GM19328 (cell line): ENCODE data around the gene MUC5B.

ENCODE experiments used
- ATAC-seq: cut with Tn5 transposase; IDR thresholded peaks from one replicate; pipeline ENCODE4 v1.9.1; 2021; ENCODE audit warnings: mild to moderate bottlenecking, moderate library complexity; ENCODE audit not compliant: unreplicated experiment

The MUC5B gene

DNA sequence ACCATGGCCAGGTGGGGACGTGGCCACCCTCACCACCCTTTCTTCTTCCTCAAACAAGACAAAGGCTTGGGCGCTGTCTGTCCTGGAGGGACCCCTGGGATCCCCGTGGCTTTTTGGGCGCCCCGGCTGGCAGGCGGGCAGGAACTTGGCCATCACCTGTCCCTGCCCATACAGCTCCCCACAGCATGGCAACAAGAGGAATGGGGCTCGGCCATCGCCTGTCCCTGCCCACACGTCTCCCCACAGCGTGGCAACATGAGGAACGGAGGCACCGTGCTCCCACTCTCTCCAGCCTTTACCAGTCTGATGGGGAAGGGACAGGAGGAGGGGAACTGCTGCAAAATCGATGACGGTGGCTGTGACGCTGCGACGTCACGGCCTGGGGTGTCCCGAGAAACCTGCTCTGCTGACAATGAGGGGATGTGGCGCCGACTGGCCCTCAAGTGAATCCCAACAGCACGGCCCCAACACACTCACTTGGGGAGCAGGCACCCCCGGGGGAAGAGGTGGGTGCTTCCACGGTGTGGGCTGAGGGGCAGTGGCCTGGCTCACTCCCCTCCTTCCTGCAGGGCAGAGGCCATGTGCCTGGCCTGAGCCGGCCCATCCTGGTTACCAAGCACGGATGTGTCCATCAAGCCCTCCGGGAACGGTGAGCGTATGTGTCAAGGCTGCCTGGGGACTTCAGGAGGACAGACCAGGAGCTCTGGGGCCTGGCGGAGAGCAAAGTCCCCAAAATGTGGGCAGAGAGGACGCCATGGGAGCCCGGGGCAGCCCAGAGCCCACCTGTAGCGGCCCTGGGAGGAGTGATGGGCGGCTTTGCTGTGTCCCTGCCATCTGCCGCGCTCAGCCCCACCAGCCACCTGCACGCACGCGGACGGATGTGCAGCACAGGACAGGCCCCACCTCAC lies 56.2 kb downstream of the MUC5B start:
- no peak for ATAC-seq

- no peak for ATAC-seq
Observed at GRCh38 chr11:1279674-1280055, 56.8 kb downstream of the MUC5B start.

DNA sequence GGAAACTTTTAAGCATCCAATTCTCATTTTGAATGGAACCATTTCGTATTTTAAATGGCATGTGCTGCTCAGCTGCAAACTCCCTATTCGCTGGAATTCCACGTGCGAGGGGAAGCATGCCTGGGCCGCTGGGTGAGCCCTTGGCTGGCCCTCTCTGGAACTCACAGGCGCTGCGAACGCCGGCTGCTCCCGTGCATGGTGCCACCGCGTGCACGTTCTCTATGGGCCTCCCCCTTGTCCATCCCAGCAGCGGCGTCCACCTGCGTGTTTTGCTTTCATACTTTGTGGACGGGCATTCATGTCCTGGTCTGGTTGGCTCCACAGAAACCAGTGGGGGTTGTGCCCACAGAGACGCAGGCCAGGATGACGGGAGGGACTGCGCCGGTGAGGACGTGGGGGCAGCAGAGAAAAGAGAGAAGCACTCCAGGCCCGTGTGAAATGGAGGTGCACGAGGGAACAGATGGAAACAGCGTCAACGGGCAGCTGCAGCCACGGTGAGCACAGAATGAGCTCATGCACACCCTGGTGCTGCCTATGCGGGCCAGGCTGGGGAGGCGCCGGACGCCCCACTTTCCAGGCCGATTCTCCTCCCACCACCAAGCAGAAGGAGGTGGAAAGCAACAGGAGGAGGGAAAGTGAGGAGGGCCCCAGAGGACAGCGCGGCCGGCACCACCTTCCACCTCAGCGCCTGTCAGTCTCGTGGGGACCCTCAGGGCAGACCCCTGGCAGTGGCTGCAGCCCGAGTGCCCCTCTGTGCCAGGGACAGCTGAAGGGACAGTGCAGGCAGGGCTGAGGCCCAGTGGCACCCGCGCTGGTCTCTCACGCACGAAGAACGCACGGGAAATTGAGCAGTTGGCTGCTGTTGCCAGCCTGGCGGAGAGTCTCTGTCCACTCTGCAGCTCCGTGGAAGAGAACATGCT lies 57.5 kb downstream of the MUC5B start:
- ATAC-seq, result no peak

DNA sequence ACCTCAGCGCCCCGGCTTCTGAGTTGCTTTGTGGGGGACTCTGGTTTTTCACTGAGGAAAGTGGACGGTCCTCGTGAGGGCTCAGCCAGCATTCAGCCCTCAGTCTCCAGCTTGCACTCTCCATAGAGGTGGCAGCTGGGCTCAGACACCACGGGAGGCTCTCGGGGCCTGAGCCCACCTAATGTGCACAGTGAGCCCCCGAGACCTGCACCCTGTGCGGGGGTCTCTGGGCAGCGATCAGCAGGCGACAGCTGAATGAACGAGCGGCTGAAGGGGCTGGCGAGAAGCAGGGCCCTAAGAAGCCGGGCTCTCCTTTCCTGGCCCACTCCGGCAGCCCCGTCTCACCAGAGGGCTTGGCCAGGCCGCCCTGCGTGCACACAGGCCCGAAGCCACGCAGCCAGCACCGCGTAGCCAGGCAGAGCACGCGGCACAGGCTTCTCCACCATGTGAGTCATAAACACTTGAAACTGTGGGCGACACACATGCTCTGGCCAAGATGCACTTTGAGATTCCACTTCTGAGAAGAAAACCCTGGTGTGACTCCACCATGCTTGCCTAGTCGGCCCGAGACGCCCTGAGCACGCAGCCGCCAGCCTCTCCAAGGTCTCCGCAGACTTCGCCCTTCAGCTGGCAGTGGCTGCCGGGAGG lies 58.6 kb downstream of the MUC5B start:
- no peak for ATAC-seq

- ATAC-seq, result no peak
Observed at GRCh38 chr11:1281974-1282365, 59.1 kb downstream of the MUC5B start.

GRCh38 chr11:1283091-1283511 lies 60.2 kb downstream of the MUC5B start:
- ATAC-seq, result no peak

GRCh38 chr11:1283906-1284305 lies 61.0 kb downstream of the MUC5B start:
- ATAC-seq, result no peak

DNA sequence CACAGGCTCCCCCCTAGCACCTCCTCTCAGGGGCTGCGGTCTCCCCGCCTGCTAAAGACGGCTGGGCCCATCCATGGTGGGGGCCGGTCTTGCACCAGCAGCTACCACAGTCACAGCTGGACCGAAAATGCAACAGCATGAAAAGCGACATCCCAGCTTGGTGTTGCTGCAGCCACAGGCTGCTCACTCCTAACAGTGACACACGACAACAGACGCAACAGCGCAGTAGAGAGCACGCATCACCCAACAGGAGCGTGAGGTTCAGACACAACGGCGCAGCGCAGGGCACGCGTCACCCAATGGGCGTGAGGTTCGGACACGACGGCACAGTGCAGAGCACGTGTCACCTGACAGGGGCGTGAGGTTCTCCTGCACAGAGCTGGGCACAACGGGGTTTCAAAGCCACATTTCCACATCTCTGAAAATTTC lies 62.5 kb downstream of the MUC5B start:
- ATAC-seq, result no peak

DNA sequence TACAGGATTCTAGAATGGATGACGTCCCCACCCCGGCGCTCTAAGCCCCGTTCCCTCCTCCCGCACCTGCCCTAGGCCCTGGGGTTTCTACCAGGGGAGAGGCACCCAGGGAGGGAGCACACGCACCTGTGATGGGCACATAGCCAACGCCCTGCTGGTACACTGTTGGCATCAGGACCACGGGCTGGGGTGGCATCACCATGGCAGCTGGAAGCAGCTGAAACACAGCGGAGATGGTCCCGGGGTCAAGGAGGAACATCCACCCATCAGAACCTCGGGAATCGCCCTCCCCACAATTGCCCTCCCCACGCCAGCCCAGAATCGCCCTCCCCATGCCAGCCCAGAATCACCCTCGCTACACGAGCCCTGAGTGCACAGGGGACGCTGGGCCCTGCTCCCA lies 63.0 kb downstream of the MUC5B start:
- ATAC-seq, result no peak

DNA sequence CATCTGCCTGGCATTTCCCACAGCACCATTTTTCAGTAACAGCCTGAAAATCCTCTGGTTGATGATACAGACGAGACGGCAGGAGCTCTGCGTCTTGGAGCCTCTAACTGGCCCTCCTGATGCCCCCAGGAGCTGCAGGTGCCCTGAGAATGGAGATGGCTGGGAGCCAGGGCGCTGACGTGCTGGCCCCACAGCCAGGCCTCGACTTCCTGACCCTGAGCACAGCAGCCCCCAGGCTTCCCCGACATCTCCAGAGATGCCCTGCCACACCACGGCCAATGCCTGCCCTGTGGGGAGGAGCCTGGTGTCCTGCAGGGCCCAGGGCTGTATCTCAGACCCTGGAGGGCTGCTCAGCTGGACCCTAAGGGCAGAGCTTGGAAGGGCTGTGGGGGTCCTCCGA lies 65.1 kb downstream of the MUC5B start:
- ATAC-seq, result no peak

DNA sequence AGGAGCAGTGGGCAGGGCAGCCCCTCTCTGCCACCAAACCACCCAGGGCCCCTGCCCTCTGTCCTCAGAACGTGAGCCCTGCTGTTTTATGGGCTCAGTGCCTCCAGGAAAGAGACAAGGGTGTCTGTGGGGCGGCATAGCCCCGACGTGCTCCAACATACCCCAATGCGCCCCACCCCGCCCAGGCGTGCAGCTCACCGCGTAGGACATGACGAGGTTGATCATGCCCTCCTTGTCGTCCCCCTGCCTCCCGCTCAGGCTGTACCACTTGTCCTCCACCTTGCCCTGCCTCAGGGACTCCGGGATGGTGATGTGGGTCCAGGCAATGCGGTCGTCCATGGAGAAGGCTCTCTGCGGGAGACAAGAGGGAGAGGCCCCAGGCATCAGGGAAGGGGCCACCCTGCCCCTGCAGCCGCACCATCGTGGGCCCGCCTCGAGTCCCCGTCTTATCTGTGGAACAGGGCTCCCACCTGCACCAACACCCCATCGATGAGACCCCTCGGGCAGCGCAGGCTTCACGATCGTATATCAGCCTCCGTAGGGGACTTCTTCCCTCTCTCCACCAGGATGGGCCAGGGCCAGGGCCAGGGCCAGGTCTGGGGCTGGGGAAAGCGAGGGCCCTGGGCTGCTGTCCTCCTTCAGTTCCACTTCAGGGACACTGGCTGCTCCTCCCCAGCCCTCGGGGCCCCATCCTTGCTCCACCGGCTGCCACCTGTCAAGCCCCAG lies 65.7 kb downstream of the MUC5B start:
- no peak for ATAC-seq

DNA sequence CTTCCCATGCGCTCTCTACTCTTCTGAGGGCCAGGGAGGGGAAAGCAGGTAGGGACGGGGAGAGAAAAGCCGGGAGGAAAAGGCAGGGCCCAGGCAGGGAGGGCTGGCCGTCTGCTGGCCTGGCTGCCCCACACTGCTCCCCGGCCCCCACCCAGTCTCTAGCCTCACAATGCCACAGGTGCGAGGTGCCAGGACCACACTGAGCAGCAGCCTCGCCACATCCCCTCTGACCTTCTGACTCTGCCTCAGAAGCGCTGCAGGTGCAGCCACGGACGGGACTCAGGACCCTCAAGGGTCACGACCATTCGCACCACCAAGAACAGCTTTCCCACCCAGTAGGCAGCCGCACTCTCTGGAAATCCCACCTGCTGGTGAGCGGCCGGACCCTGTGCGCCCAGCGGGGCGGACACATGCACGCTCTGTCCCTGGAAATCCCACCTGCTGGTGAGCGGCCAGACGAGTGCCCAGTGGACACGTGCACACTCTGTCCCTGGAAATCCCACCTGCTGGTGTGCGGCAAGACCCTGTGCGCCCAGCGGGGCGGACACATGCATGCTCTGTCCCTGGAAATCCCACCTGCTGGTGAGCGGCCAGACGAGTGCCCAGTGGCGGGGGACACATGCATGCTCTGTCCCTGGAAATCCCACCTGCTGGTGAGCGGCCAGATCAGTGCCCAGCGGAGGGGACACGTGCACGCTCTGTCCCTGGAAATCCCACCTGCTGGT lies 66.5 kb downstream of the MUC5B start:
- ATAC-seq, result no peak

DNA sequence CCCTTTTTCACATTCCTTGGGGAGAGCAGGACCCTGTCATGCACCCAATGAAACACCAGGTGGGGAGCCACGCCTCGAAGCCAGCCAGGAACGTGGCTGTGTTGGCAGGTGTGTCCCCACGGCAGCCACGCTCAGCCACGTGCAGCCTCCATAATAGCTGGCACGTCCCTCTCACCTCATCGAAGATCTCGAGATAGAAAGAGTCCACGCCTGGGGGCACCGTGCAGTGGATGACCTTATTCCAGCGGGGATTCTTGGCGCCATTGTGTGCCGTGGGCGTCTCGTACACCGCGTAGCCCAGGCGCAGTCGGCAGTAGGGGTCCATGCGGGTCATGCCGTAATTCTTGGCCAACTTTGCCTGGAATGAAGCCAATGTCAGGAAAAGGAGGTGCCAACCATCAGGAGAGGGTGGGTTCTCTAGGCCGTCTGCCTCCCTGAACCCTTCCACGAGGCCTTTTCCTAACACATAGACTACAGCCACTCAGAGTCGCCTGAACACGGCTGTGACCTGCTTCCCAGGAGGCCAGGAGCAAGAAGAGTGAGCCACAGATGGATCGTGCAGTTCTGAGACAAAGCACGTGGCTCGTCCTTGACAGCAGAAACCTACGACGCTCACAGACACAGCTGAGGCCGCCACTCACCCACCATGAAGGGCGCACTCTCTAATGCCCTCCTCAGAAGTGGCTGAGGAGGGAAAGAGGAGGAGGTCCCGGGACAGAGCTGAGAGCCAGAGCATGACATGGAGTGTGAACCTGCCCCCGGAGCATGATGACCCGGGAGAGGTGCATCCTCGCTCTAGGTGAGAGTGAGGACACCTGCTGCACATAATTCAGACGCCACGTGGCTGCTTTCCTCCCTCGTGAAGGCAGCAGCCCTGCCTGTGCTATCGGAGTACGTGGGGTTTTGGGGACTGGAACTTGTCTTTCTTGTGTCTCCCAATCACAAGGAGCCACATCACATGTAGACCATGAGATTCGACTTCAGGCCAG lies 67.5 kb downstream of the MUC5B start:
- ATAC-seq, result no peak

GRCh38 chr11:1291295-1292017 lies 68.6 kb downstream of the MUC5B start:
- ATAC-seq, result no peak

GRCh38 chr11:1292018-1292643 lies 69.3 kb downstream of the MUC5B start:
- ATAC-seq, result no peak

DNA sequence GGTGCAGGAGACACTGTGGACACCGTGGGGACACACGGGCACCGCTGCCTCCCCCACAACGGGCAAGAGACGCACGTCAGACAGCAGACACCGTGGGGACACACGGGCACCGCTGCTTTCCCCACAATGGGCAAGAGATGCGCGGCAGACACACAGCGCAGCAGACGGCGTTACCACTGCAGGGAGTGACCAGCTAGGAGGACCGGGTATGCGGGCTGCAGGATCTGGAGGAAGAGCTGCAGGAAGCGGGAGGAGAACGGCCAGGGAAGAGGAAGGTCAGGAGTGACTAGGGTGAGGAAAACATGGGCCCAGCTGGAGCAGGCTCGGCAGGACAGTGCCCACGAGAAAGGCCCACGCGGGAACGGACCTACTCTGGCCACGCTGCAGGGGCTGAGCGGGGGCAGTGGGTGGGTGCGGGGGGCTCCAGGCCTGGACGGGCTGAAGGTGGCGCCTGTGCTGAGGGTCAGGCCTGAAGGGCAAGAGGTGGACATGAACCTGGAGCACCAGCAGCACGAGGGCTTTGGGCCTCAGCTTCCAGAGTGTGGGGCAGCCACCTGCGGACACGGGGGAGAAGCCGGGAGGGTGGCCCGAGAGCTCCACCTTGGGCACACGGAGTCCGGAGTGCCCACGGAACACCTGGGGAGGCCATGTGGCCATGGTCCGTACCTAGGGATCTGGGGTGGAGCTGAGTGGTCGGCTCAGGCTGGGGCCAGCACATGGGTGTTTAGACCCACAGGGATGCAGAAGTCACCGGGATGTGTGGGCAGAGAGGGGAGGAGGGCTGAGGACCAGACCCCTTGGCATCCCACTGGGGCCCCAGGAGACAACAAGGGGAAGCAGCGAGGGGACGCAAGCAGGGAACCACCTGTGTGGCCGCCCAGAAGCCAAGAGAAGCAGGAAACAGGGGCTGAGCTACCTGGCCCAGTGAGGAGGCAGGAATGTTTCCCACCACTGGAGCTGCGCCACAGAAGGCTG lies 70.1 kb downstream of the MUC5B start:
- ATAC-seq, result no peak

- no peak for ATAC-seq
Observed at GRCh38 chr11:1293619-1294015, 70.8 kb downstream of the MUC5B start.
